Astrocyte of the spinal cord (primary cell): ENCODE data around the gene RNF14.
A peak's percentile ranks its signal among the peaks of the same experiment; 100 is the strongest.

Experiments
- DNase-seq: peaks from one replicate; pipeline ENCODE4 v3.0.0; 2011; ENCODE audit warnings: low read depth, low spot score
- H3K4me3 ChIP-seq: 2 replicates; pipeline ENCODE4 v1.5.1; 2011; ENCODE audit warnings: low read depth, mild to moderate bottlenecking, low read length, moderate library complexity
- CTCF ChIP-seq: IDR thresholded peaks from 2 replicates; pipeline ENCODE4 v1.5.1; 2012; ENCODE audit warnings: low read depth, mild to moderate bottlenecking, low read length, inconsistent platforms
- in situ Hi-C: cut with HindIII; loops from 2 replicates; pipeline ENCODE4 v1.10.0; 2017; ENCODE audit warnings: low sequenced_read_pairs

Gene RNF14

GRCh38 chr5:141947316-141947715 lies 21.6 kb upstream of the RNF14 start:
- no peak for DNase-seq
- in situ Hi-C loops: no loop called here
- TF ChIP-seq CTCF: no peak
- no peak overlapping the region for H3K4me3 ChIP-seq

- H3K4me3 ChIP-seq: no peak overlapping the region
- in situ Hi-C loops: no loop called here
- TF ChIP-seq CTCF: no peak
- no peak for DNase-seq
These were observed 20.1 kb upstream of the RNF14 start for GRCh38 chr5:141948812-141949211.

GRCh38 chr5:141949511-141949910 lies 19.4 kb upstream of the RNF14 start:
- no peak overlapping the region for H3K4me3 ChIP-seq
- TF ChIP-seq CTCF: no peak
- no peak for DNase-seq
- in situ Hi-C loops: no loop called here

GRCh38 chr5:141950207-141951005 lies 18.5 kb upstream of the RNF14 start:
- TF ChIP-seq CTCF: no peak
- in situ Hi-C loops: no loop called here
- no peak for DNase-seq
- no peak overlapping the region for H3K4me3 ChIP-seq

- no peak overlapping the region for H3K4me3 ChIP-seq
- DNase-seq: no peak
- in situ Hi-C loops: no loop called here
- peak; percentile 63 for TF ChIP-seq CTCF
These were observed 17.5 kb upstream of the RNF14 start for GRCh38 chr5:141951332-141951781.

- in situ Hi-C loops: no loop called here
- no peak for TF ChIP-seq CTCF
- H3K4me3 ChIP-seq: no peak overlapping the region
- DNase-seq: no peak
These were observed 16.9 kb upstream of the RNF14 start for GRCh38 chr5:141952020-141952419.

- in situ Hi-C loops: no loop called here
- DNase-seq: no peak
- no peak for TF ChIP-seq CTCF
- no peak overlapping the region for H3K4me3 ChIP-seq
These were observed 14.7 kb upstream of the RNF14 start for GRCh38 chr5:141954194-141954593.
